Uterus (tissue), 2 donors: Measurements from ENCODE around the gene REN.

Source experiments
- POLR2A ChIP-seq, 2 donors: fragments of 450-650 bp; IDR thresholded peaks; one replicate each; pipeline ENCODE4 v1.6.1; 2016; ENCODE audit warnings: antibody characterized with exemption in 2 of 2, mild to moderate bottlenecking in 1 of 2, moderate library complexity in 1 of 2
- TF ChIP-seq, protein P1 (sequence below), 4 experiments: fragments of 200-600 bp in 2 of 4; fragments of 450-650 bp in 2 of 4; sonication (generic) in 2 of 4; IDR thresholded peaks; one replicate each; pipeline ENCODE4 v1.5.1; 2016 to 2019; ENCODE audit warnings: antibody characterized with exemption in 4 of 4, mild to moderate bottlenecking in 2 of 4, moderate library complexity in 1 of 4

- TF ChIP-seq, protein P1, sequence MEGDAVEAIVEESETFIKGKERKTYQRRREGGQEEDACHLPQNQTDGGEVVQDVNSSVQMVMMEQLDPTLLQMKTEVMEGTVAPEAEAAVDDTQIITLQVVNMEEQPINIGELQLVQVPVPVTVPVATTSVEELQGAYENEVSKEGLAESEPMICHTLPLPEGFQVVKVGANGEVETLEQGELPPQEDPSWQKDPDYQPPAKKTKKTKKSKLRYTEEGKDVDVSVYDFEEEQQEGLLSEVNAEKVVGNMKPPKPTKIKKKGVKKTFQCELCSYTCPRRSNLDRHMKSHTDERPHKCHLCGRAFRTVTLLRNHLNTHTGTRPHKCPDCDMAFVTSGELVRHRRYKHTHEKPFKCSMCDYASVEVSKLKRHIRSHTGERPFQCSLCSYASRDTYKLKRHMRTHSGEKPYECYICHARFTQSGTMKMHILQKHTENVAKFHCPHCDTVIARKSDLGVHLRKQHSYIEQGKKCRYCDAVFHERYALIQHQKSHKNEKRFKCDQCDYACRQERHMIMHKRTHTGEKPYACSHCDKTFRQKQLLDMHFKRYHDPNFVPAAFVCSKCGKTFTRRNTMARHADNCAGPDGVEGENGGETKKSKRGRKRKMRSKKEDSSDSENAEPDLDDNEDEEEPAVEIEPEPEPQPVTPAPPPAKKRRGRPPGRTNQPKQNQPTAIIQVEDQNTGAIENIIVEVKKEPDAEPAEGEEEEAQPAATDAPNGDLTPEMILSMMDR (IDR thresholded peaks at IDR 0.05) = no peak
- TF ChIP-seq POLR2A (IDR thresholded peaks at IDR 0.05) = no peak
Measured at GRCh38 chr1:204147406-204148383, 18.4 kb downstream of the REN start.
